SW480 (cell line): ENCODE data around the gene ILK.

Experiments used
- DNase-seq: peaks from one replicate; pipeline ENCODE4 v3.0.0-alpha.2; 2016; ENCODE audit warnings: low spot score

The ILK gene

DNA sequence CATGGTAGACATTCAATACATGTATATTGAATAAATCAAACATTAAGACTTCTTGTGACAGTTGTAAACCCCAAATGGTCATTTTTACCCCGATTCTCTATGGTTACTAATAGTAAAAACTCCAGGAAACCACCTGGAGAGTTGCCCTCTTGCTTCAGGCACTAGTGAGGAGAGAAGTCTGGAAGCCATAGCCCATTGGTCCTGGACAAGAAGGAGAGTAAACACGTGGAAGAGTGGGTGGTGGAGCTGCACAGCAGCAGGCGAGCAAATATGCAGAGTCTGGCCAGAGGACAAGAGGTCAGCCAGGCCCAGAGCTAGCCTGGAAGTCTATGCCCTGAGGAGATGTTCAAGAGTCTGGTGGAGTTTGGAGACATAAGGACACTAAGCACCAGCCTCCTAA is 34.3 kb downstream of the ILK start:
- DNase-seq = no peak

DNA sequence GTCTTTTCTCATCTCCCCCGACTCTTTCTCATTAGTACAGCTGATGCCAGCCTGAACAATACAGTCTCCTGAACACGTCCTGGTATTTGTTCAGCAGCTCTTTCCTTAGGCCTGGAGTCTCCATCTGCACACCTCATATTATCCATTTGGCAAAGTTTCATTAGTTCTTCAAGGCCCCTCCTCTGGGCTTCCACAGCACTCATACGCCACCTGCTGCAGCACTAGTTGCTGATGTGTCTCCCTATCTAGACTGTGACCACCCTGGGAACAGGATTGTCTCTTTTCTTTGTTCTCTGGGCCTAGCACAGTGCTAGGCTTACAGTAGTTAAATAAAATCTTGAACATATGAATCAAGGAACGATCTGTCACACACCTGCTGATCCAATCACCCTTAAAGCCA is 34.9 kb downstream of the ILK start:
- DNase-seq = no peak

DNA sequence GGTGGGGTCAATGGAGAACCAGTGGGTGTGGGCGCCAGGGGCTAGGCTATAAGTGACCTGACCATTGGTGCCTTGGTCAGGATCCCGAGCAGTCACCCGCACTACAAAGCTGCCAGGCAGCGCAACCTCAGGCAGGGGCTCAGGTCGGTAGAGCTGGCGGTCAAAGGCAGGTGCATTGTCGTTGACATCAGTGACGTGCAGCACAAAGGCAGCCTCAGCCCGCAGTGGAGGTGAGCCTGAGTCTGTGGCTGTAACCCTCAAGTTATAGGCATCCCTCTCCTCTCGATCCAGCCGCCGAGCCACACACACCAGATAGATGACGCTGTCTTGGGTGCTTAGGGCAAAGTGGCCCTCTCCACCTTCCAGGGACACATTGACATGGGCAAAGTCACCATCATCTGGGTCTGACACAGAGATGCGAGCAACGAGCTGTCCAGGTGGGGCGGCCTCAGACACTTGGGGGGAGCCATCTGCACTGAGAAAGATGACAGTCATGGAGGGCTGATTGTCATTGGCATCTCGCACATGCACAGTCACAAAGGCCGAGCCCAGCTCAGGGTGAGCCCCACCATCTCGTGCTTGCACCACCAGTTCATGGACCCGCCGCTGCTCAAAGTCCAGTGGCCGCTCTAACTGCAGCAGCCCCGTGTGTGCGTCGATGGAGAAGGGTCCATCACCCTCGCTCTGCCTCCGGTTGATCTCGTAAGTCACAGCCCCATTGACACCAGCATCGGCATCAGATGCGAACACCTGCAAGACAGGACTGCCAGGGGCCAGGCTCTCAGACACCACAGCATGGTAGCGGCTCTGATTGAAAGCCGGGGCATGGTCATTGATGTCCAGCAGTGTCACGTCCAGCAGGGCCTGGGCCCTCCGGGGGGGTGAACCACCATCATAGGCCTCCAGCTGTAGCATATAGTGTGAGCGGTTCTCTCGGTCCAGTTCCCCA is 36.7 kb downstream of the ILK start:
- no peak for DNase-seq

DNA sequence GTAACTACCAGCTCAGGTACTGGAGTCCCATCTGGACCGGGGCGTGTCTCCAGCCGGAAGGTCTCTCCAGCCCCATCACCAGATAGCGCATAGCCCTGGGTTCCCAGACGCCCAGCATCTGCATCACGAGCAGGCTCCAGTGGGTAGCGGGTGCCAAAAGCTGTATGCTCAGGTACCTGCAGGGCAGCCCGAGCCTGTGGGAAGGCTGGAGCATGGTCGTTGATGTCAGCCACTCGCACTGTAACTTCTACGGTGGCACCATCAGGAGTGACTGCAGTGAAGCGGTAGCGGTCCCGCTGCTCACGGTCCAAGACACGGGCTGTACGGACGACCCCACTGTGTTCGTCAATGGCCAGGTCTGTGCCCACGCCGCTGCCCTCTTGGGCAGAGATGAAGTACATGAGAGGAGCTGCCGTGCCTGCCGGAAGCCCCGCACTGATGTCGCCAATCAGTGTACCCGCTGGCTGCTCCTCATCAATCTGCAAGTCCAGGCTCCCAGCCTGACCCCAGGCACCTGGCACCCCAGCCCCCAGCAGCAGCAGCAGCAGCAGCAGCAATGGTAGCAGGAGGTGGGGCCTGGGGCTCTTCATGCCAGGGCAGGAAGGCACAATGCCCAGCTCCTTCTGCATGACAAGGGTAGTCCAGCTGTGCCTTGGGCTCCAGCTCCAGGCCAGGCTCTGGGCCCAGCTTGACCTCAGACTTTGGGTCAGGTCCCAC is 37.6 kb downstream of the ILK start:
- no peak for DNase-seq

DNA sequence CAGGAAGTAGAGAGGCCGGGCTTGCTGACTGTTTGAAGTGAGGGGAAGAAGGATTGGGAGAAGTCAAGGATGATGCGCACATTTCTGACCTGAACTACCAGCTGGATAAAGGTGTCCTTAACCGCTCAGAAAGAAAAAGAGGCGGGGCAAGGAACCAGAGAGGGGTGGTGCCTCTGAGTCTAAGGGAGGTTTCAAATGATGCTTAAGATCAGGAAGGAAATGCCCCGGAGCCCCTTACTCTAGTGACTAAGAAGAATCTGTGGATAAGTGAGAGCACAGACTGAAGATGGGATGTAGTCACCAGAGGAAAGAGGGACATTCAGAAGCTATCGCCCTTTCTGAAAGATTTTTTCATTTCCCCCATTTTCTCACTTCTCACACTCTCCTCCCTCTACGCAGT is 39.4 kb downstream of the ILK start:
- DNase-seq = no peak

DNA sequence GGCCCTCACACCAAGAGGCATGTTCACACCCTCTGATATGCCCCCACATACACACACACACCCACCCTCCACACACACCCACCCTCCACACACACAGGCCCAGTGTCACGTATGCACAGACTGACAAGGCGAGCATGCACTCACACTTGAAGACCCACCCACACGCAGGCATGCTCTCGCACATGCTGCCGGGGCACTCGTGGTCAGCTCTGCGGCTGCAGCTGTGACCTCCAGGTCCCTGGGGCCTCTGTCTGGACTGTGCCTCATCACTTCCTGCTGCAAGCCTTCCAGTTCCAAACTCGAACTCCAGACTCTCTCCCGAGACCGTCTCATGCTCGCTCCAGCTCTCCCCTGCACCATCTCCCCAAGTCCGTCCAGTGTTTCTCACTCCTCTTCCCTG is 42.5 kb downstream of the ILK start:
- DNase-seq = no peak

DNA sequence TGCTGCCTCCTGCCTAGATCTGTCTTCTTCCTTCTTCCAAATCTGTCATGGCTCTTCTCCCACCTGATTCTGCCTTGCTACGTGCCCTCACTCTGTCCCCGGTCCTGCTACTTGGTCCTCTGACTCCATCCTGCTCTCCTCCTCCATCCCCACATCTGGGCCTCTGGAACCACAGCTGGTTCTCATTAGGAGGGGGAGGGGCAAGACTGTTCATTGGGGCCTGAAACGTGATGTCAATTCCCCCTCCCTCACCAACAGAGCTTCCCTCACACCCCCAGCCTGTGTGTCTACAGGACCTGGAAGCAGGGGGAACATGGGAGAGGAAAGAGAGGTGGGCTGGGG is 43.0 kb downstream of the ILK start:
- no peak for DNase-seq

DNA sequence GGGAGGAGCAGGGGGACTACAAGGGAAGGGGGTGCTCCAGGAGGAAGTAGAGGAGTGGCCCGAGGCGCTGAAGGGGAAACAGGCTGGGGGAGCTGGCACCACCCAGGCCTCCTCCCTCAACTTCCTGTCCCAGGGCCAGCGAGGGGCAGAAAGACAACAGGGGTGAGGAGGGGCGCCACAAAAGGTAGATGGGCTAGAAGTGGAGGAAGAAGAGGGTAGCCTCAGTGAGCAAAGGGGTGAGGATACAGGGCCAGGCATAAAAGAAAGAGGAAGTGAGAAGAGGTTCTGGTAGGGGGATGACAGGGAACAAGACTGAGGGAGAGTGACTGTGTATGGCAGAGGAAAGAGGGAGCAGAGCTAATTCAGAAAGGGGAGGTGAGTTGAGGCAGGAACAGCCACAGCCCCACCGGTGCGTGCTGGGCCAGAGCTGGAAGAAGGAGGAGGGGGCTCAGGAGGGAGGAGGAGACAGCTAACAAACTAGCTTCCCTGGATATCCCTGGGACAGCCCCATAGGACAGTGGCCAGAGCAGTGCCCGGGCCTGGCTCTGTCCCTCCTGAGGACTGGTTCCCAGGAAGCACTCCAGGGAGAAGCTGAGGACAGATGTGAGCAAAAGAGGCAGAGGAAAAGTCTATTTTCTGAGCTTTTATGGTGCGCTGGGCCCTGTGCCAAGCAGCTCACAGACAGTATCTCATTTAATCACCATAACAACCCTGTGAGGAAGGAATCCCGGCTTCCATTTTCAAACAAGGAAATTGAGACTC is 43.5 kb downstream of the ILK start:
- no peak for DNase-seq

DNA sequence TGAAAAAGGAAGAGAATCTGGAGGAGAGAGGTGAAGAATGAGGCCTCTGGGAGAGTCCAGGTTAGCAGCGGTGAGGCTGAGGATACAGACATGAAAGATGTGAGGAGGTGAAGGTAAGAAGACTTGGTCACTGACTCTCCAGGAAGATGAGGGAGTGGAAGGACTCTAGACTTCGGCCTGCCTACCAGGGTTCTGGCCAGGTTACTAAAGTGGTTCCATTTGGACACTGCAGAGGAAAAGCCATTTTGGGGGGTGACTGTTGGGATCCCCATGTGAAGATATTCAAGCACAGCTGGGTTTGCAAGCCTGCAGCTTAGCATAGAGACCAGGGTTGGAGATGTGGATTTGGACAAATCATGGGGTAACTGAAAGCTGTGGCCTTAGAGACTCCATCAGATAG is 44.3 kb downstream of the ILK start:
- no peak for DNase-seq

DNA sequence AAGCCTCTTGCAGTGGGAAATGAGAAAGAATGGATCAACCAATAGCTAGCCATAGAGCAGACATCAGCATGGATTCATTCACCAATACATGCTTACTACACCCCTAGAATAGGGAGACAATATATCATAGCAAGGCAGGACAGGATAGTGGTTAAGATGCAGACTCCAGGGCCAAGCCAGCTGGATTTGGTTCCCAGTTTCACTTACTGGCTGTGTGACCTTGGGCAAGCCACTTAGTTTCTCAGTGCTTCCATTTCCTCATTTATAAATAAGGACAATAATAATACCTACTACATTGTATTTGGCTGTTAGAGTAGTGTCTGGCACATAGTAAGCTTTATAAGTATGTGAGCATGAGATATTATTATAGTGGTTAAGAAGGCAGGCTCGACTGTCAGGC is 44.9 kb downstream of the ILK start:
- no peak for DNase-seq

DNA sequence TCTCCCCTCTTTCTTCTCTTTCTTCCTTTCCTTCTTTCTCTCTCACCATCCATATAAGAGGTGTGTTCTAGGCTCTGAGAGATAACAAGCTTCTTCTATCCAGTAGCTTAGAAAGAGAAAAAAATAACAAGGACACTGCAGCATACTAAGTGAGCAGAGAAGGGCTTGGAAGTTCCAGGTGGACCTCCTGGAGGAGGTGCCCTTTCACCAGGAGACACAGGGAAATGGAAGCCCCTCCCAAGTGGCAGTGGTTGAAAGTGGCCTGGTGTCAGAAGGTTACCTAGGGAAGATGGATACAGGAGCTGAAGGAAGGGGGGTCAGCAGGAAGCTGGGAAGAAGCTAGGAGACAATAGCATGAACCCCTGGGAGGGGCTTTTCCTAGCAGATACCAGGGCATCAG is 46.5 kb downstream of the ILK start:
- DNase-seq = no peak

DNA sequence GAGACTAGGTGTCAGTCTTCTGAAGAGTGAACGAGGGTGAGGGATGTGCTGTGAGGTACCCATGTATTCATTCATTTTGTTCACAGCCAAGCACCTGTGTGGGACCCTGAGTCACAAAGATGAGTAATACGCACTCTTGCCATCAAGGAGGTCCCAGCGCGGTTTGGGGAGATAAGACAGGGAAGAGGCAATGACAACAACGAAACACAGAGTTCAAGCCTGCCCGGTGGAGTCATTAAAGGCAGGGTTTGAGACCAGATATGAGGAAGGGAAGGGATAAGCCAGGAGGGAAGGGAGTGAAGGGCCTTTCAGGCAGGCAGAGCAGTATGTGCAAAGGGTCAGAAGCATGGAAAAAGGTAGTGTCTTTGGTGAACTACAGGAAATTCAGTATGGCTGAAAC is 47.4 kb downstream of the ILK start:
- DNase-seq = no peak

DNA sequence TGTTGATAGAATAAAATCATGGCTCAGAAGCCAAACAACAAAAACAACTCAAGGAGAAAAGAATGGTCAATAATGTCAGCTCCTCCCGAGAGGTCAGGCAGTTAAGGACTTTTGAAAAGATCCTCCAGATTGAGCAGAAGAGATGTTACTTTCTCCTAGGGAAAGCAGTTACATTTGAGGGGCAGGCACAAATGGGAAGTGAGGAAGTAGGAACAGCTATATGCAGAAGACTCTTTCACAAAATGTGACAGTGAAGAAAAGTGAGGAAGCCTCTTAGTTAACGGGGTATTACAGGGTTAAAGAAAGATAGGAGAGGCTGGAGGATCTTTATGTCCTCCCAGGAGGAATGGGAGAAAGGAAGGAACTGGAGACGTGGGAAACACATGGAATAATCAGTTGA is 48.6 kb downstream of the ILK start:
- DNase-seq = no peak

DNA sequence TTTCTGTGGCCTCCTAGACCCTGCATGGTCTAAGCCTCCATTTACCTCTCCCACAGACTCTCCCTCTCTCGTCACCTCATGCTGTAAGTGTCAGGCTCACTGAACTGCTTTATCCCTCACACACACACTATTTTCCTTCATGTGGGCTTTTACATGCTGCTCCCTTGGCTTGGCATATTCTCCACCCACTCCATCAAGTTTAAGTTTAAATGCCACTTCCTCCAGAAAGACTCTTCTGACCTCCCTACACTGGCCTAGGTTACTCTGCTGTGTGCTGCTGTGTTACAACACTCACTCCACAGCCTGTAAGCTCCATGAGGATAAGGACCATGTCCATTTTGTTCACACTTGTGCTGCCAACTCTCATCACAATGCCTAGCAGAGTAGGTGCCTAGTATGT is 49.5 kb downstream of the ILK start:
- DNase-seq = no peak

DNA sequence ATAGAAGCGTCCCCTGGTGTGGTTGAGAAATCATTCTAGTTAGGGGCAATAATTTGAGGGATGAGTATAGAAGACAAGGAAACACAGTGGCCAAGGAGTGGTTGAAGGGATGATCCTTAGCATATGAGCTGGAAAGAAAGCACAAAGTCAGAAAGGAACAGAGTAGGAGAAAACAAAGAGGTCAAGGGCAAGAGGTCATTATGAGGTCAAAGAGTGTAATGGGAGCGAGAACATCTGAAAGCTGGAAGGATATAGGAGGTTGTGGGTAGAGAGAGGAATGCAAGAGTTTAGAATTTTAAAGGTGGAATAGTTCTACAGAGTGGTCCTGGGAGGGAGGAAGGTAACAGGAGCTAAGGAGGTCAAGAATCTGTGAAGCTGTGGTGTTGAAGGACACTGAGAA is 50.1 kb downstream of the ILK start:
- DNase-seq = no peak

DNA sequence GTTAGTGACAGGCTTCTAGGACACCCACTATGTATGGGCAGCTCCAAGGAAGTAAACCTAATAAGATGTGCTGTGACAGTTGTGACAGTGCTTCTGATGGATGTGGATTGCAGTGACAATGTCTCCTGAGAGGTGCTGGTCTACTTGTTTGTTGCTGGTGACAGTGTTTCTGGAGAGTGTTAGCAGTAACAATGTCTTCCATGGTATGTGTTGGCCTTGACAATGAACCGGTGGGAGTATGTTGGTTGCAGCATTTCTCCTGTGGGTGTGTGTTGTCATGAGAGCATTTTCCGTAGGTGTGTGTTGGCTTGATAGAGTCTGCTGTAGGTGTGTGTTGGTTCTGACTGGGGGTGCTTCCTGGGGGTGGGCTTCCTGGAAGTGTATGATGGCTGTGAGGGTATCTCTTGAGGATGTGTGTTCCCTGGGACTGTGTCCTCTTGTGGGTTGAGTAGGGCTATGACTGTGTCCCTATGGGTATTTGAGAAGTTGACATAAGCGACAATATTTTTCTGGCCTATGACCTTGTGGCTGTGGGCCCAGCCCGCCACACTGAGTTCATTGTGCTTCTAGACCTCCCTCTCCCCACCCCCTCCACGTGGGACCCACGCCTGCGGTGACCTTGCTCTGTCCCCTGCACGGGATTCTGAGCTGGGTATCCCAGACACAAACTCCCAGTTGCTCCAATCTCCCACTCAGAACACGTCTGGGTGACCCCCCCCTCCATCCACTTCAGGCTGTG is 50.9 kb downstream of the ILK start:
- DNase-seq = no peak

DNA sequence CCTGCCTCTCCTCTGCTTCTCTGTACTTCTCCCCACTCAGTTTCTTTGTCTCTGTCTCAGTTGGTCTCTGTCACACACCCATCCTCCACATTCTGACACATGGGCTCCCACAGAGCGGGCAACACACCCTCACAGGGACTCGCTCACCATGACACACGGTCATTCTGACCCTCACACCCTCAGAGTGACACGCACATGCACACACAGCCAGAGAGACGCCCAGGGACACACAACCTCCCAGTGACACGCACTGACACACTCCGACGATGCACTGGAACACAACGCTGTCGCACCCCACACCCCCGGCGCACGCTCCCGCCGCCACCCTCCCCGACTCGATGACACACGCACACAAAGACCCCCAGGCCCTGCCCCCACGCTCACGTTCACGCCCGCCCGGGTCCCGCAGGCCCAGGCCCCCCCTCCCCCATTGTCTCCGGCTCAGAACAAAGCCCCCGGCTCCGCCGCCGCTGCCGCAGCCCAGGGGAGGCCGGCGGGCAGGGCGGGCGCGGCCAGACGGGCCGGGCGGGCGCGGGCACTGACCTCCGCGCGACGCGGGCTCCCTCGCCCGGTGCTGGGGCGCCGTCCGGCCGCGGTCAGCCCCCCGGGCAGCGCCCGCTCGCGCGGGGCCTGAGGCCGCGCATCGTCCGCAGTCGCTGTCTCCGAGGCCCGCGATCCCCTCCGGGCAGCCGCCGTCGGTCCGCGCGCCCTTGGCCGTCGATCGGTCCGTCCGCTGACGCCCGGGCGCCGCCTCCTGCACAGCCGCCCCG is 51.6 kb downstream of the ILK start:
- DNase-seq = no peak

DNA sequence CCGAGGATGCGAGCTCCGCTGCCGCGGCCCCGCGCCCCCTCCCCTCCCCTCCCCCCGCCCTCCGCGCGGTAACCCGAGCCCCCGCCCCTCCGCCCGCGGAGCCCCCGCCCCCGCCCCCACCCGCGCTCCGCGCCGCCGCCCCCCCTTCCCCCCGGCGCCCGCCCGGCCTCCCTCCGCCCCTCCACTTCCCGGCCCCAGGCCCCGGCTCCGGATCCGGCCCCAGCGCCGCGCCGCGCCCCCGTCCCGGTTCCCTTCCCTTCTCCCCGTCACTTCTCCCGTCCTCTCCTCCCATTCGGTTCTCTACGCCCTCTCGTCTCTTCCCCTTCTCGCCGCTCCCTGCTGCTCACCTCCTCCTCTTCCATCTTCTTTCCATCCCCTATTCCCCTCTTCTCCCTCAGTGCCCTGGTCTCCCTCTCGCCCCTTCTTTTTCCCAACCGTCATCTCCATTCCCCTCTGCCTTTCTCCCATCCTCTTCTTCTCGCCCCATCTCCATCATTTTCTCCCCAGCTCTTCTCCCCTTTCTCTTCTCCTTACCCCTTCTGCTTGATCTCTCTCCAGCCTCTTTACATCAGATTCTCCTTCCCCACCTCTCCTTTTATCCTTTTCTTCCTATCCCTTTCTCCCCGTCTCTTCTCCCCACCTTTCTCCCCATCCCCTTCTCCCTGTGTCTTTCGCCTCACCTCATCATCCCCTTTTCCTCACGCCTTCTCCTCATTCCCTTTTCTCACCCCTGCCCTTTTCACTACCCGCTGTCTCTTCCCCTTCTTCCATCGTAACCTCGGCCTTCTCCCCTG is 52.4 kb downstream of the ILK start, which contains the start of gene DCHS1:
Gene DCHS1, minus strand, starts transcription at position 20 of the 794 bp plus-strand sequence. CDS start 14,196 bp downstream, outside the sequence.
- DNase-seq = no peak

DNA sequence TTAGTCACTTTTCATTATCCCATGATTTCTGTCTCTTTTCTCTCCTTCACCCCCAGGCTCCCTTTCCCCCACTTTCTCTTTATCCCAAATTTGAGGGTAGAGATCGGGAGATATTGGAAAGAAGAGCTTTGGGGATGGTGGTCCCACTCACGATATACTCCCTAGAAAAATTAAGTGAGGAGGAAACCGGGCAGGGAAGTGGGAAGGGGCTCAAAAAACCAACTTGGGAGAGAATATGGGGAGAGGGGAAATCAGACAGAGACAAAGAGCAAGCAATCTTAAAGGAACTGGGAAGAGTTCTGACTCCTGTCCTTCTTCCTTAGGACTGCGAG is 53.0 kb downstream of the ILK start:
- DNase-seq = no peak

DNA sequence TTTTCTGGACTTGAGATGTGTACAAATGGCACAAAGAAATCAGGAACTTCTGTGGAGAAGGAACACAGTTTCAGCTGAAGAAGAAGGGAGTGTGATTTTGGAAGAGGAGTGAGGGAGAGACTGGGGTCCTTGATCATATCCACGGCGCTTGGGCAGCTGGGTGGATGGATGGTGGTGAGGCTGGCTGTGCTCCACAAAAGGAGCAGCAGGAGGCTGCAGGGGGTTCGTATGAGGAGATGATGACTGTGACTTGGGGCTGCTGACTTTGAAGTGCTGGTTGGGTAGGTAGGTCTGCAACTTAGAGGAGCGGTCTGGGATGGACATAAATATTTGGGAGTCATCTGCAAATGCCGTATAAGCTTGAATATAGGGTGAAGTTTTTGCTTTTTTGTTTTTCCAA is 53.4 kb downstream of the ILK start:
- DNase-seq = no peak

DNA sequence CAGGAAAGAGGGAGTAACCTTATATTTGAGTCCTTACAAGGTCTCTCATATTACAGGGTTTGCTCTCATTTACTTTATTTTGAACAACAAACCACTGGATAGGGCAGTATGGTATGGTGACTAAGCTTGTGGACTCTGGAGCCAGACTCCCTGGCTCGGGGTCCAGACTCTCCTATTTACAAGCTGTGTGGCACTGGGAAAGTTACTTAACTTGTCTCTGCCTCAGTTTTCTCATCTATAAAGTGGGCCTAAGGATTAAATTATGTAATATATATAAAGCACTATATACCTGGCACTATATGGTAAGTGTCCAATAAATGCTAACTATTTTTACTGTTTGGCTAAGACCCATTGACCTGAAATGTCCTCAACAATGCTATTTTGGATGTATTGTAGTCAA is 53.8 kb downstream of the ILK start:
- no peak for DNase-seq
